Measurements from ENCODE around the gene PCBP4. TPM values are rescaled to one million over a fixed set of nuclear protein-coding genes. Genes with fewer than 3 reads are reported as not detected.
A peak's percentile ranks its signal among the peaks of the same experiment; 100 is the strongest.

Gene PCBP4
- total RNA-seq, 1 experiment from 2014 or later, result 28.7 TPM

GRCh38 chr3:51966016-51966415 is 1.2 kb downstream of the PCBP4 start:
- no peak for DNase-seq (ENCODE audit: low spot score)
- Mint-ChIP-seq H3K27me3 (ENCODE audit: low read depth) (peaks cover 23% of the 10 kb centered on the region), H3K4me1 (peaks cover 50% of the 10 kb centered on the region), H3K4me3 (peak overlapping the region; percentile 73), H3K36me3 (no peaks in the 10 kb centered on the region), H3K27ac (no peak overlapping the region), H3K9me3 (no peaks in the 10 kb centered on the region)
- ATAC-seq, result no peak
- ChIA-PET POLR2A (interaction anchor here (1.1 to 1.6 kb wide), 4 partner anchors 8 to 30 kb away, joined by 3 to 6 read pairs (median 4); partner anchors contain the start of genes ABHD14B and ACY1), CTCF (interaction anchor here (1.1 to 6.5 kb wide), 4 partner anchors 9 to 24 kb away, joined by 8 to 60 read pairs (median 42); partner anchors contain the start of genes ABHD14A, ABHD14B, ACY1 and PARP3)
- no peak for TF ChIP-seq NR1H2 (CRISPR knock-in tag; IDR thresholded peaks at IDR 0.05)
- TF ChIP-seq E2F5 (CRISPR knock-in tag; IDR thresholded peaks at IDR 0.05), result no peak
- TF ChIP-seq RORB (CRISPR knock-in tag; IDR thresholded peaks at IDR 0.05), result no peak
- no peak for TF ChIP-seq AFF4 (CRISPR knock-in tag; IDR thresholded peaks at IDR 0.05; ENCODE audit: borderline replicate concordance)

GRCh38 chr3:51964521-51964920 is 2.7 kb downstream of the PCBP4 start:
- peaks cover 40% of the 10 kb centered on the region for H3K4me1 Mint-ChIP-seq
- POLR2A ChIA-PET, result interaction anchor here (0.7 to 1.6 kb wide), 3 partner anchors 9 to 749 kb away, joined by 3 to 6 read pairs (median 3); partner anchors contain the start of genes ABHD14B and ACY1

More at GRCh38 chr3:51964521-51964920, 2.7 kb downstream of the PCBP4 start:
- Mint-ChIP-seq H3K4me3 (no peak overlapping the region), H3K27ac (no peak overlapping the region), H3K27me3 (ENCODE audit: low read depth) (peaks cover 23% of the 10 kb centered on the region), H3K36me3 (no peaks in the 10 kb centered on the region), H3K9me3 (no peaks in the 10 kb centered on the region)
- CTCF ChIA-PET, result interaction anchor here (3.9 to 6.5 kb wide), 2 partner anchors 10 to 18 kb away, joined by 19 to 60 read pairs; partner anchors contain the start of genes ABHD14A, ABHD14B and ACY1
- no peak for TF ChIP-seq ZNF138 (CRISPR knock-in tag; conservative IDR thresholded peaks at IDR 0.05)
- TF ChIP-seq PRRX2 (CRISPR knock-in tag; IDR thresholded peaks at IDR 0.05), result no peak
- no peak for TF ChIP-seq PREB (CRISPR knock-in tag; IDR thresholded peaks at IDR 0.05; ENCODE audit: borderline replicate concordance)
- no peak for TF ChIP-seq IRF1 (CRISPR knock-in tag; IDR thresholded peaks at IDR 0.05)
- TF ChIP-seq ARID4B (CRISPR knock-in tag; IDR thresholded peaks at IDR 0.05; ENCODE audit: borderline replicate concordance), result no peak
- no peak for TF ChIP-seq E2F1 (CRISPR knock-in tag; IDR thresholded peaks at IDR 0.05)
- ATAC-seq (no peak), DNase-seq (ENCODE audit: low spot score) (no peak)
